Ovary (tissue), 3 donors: Measurements from ENCODE around the gene THSD4.

ENCODE experiments used
- EP300 ChIP-seq: sonication (generic); formaldehyde crosslinking; IDR thresholded peaks from one replicate; pipeline ENCODE4 v1.6.1; 2017; ENCODE audit warnings: antibody characterized with exemption
- TF ChIP-seq, protein P1 (sequence below), 3 donors: fragments of 450-650 bp in 2 of 3; fragments of 200-600 bp in 1 of 3; IDR thresholded peaks; one replicate each; pipeline versions ENCODE4 v1.5.1 to v1.8.0; 2016 to 2022; ENCODE audit warnings: antibody characterized with exemption in 3 of 3, mild to moderate bottlenecking in 1 of 3
- donor health status: DM: no; HTN: no; CAD: no.

DNA sequence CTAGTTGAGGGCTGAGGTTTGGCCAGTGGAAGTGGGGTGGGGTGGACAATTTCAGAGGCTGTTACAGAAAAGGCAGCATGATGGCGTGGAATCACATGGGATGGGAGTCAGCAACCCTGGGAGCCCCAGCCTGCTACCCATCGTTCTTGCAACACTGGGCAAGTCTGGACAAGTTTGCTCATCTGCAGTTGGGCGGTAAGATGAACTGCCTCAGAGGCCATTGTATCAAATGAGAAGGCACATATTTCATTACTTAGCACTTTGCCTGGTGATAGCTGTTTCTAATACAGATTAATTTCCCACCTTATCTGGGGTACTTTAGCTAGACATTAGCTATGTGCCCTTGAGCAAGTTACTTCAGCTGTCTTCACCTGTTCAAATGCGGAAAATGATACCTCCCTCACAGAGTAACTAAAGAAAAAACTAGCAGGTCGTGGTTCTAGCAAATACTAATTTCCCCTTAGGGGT, 248.9 kb downstream of the THSD4 start:
- no peak for TF ChIP-seq EP300
- TF ChIP-seq, protein P1, sequence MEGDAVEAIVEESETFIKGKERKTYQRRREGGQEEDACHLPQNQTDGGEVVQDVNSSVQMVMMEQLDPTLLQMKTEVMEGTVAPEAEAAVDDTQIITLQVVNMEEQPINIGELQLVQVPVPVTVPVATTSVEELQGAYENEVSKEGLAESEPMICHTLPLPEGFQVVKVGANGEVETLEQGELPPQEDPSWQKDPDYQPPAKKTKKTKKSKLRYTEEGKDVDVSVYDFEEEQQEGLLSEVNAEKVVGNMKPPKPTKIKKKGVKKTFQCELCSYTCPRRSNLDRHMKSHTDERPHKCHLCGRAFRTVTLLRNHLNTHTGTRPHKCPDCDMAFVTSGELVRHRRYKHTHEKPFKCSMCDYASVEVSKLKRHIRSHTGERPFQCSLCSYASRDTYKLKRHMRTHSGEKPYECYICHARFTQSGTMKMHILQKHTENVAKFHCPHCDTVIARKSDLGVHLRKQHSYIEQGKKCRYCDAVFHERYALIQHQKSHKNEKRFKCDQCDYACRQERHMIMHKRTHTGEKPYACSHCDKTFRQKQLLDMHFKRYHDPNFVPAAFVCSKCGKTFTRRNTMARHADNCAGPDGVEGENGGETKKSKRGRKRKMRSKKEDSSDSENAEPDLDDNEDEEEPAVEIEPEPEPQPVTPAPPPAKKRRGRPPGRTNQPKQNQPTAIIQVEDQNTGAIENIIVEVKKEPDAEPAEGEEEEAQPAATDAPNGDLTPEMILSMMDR (IDR thresholded peaks at IDR 0.05): no peak
